GM12801 (cell line): ENCODE measurements around the gene MYL10.

Source experiments
- CTCF ChIP-seq: IDR thresholded peaks from one replicate; pipeline ENCODE4 v1.5.1; 2011; ENCODE audit warnings: control low read depth; ENCODE audit not compliant: insufficient read length; ENCODE audit errors: extremely low read depth

The MYL10 gene

GRCh38 chr7:101599787-101600186 is 29.3 kb downstream of the MYL10 start:
- TF ChIP-seq CTCF, result no peak

- TF ChIP-seq CTCF, result no peak
Observed at GRCh38 chr7:101598986-101599771, 29.9 kb downstream of the MYL10 start.

GRCh38 chr7:101598422-101598985 is 30.6 kb downstream of the MYL10 start:
- no peak for TF ChIP-seq CTCF

- TF ChIP-seq CTCF, result no peak
Observed at GRCh38 chr7:101597941-101598340, 31.2 kb downstream of the MYL10 start.

GRCh38 chr7:101596898-101597297 is 32.2 kb downstream of the MYL10 start:
- TF ChIP-seq CTCF, result no peak

- no peak for TF ChIP-seq CTCF
Observed at GRCh38 chr7:101595766-101596537, 33.1 kb downstream of the MYL10 start.

- no peak for TF ChIP-seq CTCF
Observed at GRCh38 chr7:101595246-101595645, 33.9 kb downstream of the MYL10 start.
